GM12872 (cell line): ENCODE results near the gene NRP2.

ENCODE experiments used
- CTCF ChIP-seq: IDR thresholded peaks from 3 replicates; pipeline ENCODE4 v1.5.1; 2011; ENCODE audit warnings: low read depth, mild to moderate bottlenecking, low read length, moderate library complexity; ENCODE audit not compliant: insufficient read depth

NRP2 gene

DNA sequence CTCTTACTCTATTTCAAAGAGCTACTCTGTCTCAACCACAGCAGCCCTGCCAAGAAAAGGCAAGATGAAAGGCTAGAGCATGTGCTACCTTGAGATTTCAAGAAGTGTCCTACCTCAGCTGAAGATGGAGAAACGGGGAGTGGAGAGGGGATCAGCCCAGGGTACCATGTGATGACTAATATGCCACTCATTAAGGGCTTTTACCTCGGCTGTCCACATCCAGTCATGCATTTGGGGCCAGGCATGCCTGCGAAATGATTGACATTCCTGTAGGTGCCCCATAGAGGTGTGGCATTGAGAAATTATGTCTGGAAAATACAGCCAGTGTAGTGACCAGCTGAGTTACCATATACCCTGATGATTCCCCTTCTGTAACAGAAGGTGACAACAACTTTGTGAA, 96.1 kb downstream of the NRP2 start:
- no peak for TF ChIP-seq CTCF

DNA sequence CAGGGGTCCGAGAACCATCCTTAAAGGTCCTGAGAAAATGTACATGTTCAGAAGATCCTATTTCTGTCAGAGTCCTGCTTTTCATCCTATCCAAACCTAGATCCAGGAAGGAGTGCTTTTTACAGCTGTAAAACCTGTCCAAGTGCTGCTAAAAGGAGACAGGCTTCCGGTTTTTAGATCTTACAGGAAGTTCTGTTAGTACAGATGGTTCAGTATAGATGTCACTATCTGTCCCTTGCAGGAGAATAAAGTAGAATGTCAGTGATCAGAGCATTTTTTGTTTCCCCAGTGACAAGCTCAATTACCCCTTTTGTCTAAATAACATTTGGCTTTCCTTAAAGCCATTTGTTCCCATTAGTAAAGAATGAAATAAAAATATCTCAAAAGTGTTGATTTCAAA, 98.3 kb downstream of the NRP2 start:
- no peak for TF ChIP-seq CTCF

GRCh38 chr2:205781244-205781931, 99.1 kb downstream of the NRP2 start:
- TF ChIP-seq CTCF: no peak

GRCh38 chr2:205782941-205783340, 100.6 kb downstream of the NRP2 start:
- no peak for TF ChIP-seq CTCF

GRCh38 chr2:205783872-205784499, 101.7 kb downstream of the NRP2 start:
- TF ChIP-seq CTCF: no peak

- no peak for TF ChIP-seq CTCF
These were observed 103.4 kb downstream of the NRP2 start for GRCh38 chr2:205785507-205786260.

DNA sequence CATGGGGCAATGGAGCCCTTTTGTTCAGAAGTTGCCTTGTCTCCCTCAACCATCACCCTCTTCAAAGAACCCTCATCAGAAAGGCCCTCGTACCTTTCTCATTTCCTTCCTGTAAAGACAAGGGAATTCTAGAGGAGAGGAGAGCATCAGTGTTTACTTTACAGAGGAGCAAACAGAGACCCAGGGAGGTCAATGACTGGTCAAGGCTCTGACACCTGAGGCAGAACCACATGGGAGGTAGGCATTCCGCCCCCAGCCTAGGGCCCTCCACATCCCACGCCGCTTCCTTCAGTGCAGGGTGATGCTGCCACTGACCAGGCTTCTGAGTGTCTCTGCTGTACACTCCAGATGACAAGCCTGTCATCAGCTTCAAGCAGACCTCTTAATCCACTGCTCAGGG, 104.7 kb downstream of the NRP2 start:
- no peak for TF ChIP-seq CTCF
